Fibroblast of villous mesenchyme (primary cell): ENCODE results near the gene RAB44. TPM values are rescaled to one million over a fixed set of nuclear protein-coding genes. Genes with fewer than 3 reads are reported as not detected.

Experiments
- DNase-seq: peaks from one replicate; pipeline ENCODE4 v3.0.0-alpha.2; 2010; ENCODE audit warnings: low read depth
- H3K4me3 ChIP-seq: 2 replicates; pipeline ENCODE4 v1.5.1; 2011; ENCODE audit warnings: low read depth, mild to moderate bottlenecking, low read length
- total RNA-seq: library from RNA; depleted of rRNA; stranded (reverse); fragments of >200 nt; gene quantifications from 2 replicates; pipeline ENCODE4 v1.2.3, GENCODE V29; 2012
- TF ChIP-seq, protein P1 (sequence below): IDR thresholded peaks from 2 replicates; pipeline ENCODE4 v1.5.1; 2012; ENCODE audit warnings: low read depth, mild to moderate bottlenecking, low read length; ENCODE audit not compliant: insufficient read depth

The RAB44 gene
- total RNA-seq, 1 donor, result not detected

DNA sequence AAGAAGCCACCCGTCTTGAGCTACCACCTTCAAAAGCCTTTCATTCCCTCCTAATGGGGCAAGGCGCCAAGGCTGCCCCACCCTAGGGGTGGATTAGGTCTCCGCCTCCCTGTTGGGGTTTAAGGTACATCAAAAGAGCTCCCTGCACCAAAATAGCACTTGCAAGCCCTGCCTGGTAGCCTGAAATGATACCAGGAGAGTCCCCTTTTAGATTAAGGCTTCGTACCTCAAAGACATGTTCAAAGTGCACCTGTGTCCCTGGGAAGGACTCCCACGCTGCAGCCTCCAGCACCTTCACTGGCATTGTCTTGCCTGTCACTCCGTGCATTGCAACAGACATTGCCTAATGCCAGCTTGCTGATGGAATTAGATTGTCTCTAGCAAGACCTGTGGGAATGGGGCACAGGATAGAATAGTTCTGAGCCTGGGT is 34.8 kb upstream of the RAB44 start:
- TF ChIP-seq, protein P1, sequence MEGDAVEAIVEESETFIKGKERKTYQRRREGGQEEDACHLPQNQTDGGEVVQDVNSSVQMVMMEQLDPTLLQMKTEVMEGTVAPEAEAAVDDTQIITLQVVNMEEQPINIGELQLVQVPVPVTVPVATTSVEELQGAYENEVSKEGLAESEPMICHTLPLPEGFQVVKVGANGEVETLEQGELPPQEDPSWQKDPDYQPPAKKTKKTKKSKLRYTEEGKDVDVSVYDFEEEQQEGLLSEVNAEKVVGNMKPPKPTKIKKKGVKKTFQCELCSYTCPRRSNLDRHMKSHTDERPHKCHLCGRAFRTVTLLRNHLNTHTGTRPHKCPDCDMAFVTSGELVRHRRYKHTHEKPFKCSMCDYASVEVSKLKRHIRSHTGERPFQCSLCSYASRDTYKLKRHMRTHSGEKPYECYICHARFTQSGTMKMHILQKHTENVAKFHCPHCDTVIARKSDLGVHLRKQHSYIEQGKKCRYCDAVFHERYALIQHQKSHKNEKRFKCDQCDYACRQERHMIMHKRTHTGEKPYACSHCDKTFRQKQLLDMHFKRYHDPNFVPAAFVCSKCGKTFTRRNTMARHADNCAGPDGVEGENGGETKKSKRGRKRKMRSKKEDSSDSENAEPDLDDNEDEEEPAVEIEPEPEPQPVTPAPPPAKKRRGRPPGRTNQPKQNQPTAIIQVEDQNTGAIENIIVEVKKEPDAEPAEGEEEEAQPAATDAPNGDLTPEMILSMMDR, result no peak
- H3K4me3 ChIP-seq, result no peak overlapping the region
- no peak for DNase-seq

DNA sequence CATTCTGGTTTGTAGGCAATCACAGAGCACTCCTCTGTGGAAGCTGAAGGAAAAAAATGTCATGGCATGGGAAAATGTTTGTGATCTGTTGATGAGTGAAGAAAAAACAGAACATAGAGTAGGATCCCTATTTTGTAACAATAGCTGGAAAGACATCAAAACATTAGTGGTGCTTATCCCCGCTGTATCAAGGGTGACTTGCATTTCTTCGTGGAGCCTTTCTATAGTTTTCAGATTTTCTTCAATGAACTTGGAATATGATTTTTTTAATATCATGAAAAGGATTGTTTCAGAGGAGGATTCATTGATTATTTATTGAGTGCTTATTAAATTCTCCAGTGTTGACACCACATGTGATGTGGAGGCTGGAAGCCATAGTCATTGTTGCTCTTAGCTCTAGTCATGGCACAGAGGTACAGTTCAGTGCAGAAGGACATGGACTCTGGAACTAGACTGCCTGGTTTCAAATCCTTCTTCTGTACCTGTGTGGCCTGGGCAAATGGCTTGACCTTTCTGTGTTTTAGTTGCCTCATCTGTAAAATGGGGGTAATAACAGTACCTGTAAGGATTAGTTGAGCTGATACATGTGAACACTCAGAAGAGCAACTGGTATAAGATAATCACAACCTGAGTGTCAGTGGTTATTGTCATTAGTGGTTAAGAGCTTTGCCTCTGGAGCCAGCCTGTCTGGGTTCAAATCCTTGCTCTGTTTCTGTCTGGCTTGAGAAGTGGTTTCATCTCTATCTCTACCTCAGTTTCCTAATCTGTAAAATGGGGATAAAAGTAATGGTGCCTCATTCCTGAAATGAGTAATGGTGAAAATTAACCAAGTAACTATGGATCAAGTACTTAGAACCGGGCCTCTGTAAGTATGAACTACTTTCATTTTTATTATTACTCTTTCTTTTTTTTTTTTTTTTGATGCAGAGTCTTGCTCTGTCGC is 33.9 kb upstream of the RAB44 start:
- no peak for DNase-seq

DNA sequence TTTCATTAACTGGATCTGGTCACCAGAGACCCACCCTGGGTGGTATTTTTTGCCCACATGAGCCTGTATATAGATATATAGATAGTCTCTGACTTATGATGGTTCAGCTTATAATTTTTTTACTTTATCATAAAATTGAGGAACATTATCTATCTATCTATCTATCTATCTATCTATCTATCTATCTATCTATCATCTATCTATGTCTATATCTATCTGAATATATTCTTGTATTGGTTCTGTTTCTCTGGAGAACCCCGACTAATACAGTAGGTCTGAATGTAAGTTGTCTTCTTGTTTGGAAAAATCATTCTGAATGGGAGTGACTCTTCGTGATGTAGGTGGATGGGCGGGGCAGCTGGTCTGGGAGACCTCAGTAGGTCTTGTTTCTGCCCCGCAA is 32.4 kb upstream of the RAB44 start:
- TF ChIP-seq, protein P1, result no peak

More for the DNA sequence above, 33.9 kb upstream of the RAB44 start:
- TF ChIP-seq, protein P1, result no peak
- no peak overlapping the region for H3K4me3 ChIP-seq

DNA sequence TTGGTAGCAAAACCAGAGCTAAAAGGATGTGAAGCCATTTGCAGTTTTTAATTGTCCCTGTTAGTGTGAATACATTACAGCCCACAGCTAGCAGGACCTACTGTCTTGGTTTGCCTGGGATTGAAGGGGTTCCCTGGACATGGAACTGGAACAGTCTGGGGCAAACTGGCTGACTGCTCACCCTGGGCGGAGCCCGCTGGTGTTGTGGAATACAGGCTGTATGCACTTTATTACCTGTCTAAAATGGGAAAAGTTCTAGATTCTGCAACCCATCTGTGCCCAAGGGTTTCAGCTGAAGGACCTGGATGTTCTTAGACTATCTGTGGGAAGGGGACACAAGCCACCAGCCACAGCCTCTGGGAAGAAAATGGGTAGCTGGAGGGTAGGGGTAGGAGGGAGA is 31.3 kb upstream of the RAB44 start:
- H3K4me3 ChIP-seq, result no peak overlapping the region
- DNase-seq, result no peak
- TF ChIP-seq, protein P1, result no peak

More for the DNA sequence above, 32.4 kb upstream of the RAB44 start:
- no peak overlapping the region for H3K4me3 ChIP-seq
- DNase-seq, result no peak

DNA sequence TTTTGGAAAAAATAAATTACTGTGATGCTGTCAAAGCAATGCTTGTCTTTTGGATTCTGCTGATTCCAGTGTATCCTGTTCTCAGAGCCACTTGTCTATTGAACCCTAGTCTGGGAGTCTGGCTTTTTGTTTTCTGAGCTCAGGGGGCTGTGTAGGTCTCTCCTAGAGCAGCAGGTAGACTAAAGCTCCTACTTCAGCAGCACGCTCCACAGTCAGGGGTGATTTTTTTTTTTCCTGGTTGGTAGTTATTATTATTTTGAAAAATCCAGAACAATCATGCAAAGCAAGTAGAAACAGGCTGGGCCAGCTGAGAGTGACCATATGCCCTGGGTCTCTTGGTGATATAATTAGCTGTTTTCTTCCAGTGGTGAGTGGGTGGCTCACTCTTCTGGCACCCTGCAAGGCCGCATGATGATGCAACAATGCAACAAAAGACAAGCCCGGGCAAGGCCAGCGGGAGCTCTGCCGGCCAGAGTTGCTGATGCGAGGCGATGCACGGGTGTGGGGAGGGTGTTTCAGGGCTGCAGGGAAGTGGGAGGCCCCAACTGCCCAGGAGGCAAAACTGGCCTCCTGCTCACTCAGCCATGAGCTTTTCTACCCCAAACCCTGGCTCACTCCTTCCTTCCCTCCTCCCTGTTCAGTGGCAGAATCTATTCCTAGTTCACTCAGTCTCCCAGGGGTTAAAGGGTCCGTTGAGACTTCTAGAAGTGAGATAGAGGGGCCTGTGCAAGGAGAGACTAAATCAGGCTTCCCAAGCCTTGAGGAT is 30.6 kb upstream of the RAB44 start:
- no peak overlapping the region for H3K4me3 ChIP-seq

DNA sequence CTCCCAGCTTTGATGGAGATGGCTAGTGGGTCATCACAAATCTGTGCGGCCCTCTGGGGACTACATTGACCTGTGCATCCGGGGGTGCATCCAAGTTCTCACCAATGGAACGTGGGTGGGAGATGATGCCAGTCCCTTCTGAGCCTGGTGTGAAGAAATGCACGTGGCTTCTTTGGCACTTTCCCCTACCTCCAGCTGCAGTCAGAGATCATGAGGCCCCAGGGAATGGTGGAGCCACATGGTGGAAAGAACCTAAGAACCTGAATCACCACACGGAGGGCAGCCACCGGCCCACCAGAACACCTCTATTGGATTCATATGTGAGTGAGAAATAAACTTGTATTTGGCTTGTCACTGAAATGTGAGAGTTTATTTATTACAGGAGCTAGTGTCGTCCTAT is 29.0 kb upstream of the RAB44 start:
- TF ChIP-seq, protein P1, result no peak
- H3K4me3 ChIP-seq, result no peak overlapping the region
- no peak for DNase-seq

More for the DNA sequence above, 30.6 kb upstream of the RAB44 start:
- TF ChIP-seq, protein P1, result no peak
- DNase-seq, result peak; percentile 97
